ENCODE measurements around the gene CTDSPL2. TPM values are rescaled to one million over a fixed set of nuclear protein-coding genes. Genes with fewer than 3 reads are reported as not detected.

The CTDSPL2 gene
- total RNA-seq, 4 donors from 2014 or later: 47.4 to 72.4 (median 54.3) TPM

DNA sequence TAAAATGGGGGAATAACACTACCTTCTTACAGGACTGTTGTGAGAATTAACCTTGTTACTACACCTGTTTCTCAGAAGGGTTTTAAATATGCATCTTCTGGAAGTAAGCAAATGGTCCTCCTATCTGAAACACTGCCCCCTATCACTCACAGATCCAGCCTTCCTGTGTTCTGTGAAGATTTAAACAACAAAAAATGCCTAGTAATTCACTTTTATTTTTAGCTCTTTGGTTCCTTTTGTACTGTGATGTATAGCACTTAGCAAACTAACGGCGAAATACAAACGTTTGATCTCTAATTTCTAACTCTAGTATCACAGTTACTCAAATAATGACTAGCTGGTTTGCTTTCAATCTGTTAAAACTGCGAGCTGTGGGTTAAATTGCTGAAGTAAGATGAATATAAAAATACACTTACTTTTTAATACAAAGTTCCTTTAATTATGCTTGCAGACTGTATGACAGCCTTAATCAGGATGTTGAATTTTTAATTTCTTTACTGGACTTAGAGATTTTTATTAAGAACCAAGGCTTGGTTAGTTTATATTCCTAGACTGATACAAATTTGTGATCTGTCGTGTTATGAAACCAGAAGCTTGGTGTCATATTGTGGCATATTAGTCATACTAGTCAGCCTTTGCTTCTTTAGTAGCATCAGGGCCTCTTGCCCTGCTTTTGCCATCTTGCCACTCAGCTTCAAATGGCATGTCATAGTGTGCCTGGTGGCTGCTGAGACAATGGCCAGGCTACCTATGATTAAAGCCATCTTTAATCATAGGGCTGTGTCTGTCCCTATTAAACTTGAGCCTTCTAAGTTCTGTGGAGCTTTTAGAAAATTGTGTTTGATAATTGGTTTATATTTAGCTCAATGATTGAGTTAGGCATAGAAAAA, 118.7 kb downstream of the CTDSPL2 start:
- TF ChIP-seq, protein P1, sequence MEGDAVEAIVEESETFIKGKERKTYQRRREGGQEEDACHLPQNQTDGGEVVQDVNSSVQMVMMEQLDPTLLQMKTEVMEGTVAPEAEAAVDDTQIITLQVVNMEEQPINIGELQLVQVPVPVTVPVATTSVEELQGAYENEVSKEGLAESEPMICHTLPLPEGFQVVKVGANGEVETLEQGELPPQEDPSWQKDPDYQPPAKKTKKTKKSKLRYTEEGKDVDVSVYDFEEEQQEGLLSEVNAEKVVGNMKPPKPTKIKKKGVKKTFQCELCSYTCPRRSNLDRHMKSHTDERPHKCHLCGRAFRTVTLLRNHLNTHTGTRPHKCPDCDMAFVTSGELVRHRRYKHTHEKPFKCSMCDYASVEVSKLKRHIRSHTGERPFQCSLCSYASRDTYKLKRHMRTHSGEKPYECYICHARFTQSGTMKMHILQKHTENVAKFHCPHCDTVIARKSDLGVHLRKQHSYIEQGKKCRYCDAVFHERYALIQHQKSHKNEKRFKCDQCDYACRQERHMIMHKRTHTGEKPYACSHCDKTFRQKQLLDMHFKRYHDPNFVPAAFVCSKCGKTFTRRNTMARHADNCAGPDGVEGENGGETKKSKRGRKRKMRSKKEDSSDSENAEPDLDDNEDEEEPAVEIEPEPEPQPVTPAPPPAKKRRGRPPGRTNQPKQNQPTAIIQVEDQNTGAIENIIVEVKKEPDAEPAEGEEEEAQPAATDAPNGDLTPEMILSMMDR (IDR thresholded peaks at IDR 0.05; ENCODE audit: low read depth): no peak

DNA sequence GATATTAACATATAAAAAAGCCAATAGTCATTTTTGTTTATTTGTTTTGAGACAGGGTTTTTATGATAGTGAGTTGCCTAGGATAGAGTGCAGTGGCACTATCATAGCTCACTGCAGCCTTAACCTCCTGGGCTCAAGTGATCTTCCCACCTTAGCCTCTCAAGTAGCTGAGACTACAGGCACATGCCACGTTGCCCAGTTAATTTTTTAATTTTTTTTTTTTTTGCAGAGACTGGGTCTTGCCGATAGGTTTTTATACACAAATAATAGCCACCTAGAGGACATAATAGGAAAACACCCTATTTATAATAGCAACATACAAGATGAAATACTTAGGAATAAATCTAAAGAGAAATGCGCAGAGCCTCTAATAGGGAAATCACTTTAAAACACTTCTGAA, 122.8 kb downstream of the CTDSPL2 start:
- TF ChIP-seq, protein P1 (IDR thresholded peaks at IDR 0.05; ENCODE audit: low read depth): no peak

DNA sequence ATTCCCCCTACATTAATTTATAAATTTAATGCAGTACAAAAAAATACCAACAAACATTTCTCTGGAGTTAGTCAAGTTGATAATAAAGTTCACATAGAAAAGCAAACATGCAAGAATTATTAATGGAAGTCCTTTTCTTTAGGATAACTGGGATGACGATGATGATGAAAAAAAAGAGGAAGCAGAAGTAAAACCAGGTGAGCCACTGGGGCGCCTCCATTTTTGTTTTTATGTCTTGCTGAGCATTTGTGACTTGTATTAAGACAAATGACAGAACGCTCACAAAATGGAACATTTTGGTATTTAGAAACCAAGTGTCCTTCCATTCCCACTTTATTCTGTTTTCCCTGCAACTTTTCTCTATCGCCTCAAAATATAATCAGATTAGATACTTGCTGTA, 123.3 kb downstream of the CTDSPL2 start:
- TF ChIP-seq, protein P1 (IDR thresholded peaks at IDR 0.05; ENCODE audit: low read depth): no peak

DNA sequence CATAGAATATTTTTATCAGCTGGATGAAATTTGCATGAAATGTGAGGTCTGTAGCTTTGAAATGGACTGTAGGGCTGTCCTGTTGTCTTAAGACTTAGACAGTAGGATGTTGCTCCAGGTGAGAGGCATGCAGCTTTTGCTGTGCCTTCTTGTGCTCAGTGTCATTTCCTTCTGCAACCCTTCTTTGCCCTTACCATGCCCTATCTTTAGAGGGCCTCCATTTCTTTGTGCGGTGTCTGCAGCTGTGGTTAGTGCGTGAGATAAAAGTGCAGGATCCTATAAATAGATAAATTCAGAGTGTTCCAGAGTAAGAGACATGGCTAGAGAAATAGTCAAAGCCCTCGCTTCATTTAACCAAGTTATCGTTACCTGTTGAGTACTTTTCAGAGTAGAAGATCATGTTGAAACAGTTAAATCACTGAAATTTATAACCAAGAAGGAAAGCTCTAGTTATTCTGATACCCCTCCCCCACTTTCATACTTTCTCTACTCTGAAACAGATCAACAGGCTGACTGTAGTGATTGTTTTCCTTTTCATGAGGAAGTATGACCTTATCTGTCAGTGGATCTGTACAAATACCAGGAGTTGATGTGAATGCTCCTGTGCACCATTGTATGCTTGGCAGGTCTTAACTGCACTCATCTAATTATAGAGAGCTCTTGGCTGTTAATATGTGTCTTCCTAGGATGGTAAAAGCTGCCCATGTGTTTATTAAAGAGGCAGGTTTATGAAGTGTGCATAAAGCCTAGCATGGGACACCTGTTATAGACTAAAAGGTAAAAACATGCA, 127.7 kb downstream of the CTDSPL2 start:
- TF ChIP-seq, protein P1 (IDR thresholded peaks at IDR 0.05; ENCODE audit: low read depth): no peak

DNA sequence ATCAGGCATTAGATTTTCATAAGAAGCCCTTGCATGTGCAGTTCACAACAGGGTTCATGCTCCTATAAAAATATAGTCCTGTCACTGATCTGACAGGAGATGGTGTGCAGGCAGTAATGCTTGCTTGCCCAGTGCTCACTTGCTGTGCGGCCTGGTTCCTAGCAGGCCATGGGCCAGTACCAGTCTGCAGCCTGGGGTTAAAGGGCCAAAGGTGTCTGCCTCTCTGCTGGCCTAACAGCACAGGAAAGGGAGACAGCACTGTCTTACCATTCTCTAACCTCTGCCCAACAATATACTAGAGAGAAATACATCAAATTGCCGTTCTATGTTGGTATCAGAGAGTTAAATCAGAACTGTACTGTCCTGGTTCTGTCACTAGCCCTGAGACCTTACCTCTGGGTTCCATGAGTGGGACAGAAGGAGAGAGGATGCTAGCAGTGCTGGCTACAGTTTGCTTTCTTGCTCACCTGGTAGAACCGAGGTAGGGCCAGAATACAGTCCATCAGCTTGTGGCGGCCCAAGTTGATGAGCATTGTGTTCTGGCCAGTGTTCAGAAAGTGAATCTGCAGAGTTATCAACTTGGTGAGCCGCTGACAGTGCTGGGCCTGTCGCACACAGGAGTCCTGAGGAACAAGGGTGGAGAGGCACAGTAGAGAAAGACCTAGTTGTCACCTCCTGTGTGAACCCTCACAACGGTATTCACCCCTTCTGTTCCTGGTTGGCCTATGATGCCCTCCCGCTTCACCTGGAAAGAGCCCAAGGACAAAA, 138.1 kb downstream of the CTDSPL2 start:
- TF ChIP-seq, protein P1 (IDR thresholded peaks at IDR 0.05; ENCODE audit: low read depth): no peak

DNA sequence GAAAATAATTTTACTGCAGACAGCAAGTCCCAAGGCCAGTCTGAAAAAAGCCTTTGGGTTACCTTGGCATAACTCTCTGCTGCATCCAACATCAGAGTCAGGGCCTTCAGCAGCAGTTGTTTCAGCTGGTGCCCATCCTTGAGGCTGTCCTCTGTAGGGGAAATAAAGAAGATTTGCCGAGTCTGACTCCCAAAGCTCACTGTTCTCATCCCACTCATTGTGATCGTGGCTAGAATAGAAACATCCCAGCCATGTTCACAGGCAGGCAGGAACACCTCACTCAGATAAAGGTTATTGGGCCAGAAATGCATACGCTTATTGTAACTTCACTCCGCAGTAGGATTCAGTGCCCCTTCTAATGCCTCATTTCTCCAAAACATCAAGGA, 138.7 kb downstream of the CTDSPL2 start:
- TF ChIP-seq, protein P1 (IDR thresholded peaks at IDR 0.05; ENCODE audit: low read depth): no peak
